Measurements from ENCODE around the gene BIRC6. TPM values are rescaled to one million over a fixed set of nuclear protein-coding genes. Genes with fewer than 3 reads are reported as not detected.

Gene BIRC6
- total and polyA plus RNA-seq, 8 donors, result 71.6 to 94.6 (median 80.9) TPM

- H3K9me3 ChIP-seq, result no peaks in the 10 kb centered on the region
- intact Hi-C loops (cut with DNase I), result no loop called here
- H3K4me3 ChIP-seq, result no peak overlapping the region
- no peak overlapping the region for H3K27ac ChIP-seq
- DNase-seq (no peak), ATAC-seq (no peak)
- peaks cover 0 to 71% of the 10 kb centered on the region in 2 donors for H3K36me3 ChIP-seq
- H3K4me1 ChIP-seq, result no peaks in the 10 kb centered on the region
- TF ChIP-seq, protein P1, sequence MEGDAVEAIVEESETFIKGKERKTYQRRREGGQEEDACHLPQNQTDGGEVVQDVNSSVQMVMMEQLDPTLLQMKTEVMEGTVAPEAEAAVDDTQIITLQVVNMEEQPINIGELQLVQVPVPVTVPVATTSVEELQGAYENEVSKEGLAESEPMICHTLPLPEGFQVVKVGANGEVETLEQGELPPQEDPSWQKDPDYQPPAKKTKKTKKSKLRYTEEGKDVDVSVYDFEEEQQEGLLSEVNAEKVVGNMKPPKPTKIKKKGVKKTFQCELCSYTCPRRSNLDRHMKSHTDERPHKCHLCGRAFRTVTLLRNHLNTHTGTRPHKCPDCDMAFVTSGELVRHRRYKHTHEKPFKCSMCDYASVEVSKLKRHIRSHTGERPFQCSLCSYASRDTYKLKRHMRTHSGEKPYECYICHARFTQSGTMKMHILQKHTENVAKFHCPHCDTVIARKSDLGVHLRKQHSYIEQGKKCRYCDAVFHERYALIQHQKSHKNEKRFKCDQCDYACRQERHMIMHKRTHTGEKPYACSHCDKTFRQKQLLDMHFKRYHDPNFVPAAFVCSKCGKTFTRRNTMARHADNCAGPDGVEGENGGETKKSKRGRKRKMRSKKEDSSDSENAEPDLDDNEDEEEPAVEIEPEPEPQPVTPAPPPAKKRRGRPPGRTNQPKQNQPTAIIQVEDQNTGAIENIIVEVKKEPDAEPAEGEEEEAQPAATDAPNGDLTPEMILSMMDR (IDR thresholded peaks at IDR 0.05), result no peak
- no peaks in the 10 kb centered on the region for H3K27me3 ChIP-seq
These were observed 141.5 kb downstream of the BIRC6 start for GRCh38 chr2:32498306-32498705.

DNA sequence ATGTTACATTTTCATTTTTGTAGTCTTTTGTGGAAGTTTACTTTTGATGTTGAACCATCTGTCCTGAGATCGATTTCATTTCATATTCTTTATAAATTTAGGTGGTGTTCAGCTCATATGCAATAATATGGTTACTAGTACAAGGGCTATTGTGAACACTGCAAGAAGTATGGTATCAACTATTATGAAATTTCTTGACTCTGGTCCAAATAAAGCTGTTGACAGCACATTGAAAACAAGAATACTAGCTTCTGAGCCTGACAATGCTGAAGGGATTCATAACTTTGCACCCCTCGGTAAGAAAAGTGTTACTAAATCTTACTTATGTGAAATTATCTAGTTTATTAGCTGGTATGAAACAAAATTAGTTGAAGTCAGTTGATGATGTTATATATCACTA, 146.1 kb downstream of the BIRC6 start:
- no peaks in the 10 kb centered on the region for H3K27me3 ChIP-seq
- H3K27ac ChIP-seq, result no peak overlapping the region
- intact Hi-C loops (cut with DNase I), result no loop called here
- H3K4me3 ChIP-seq, result no peak overlapping the region
- no peaks in the 10 kb centered on the region for H3K9me3 ChIP-seq
- DNase-seq (no peak), ATAC-seq (no peak)
- TF ChIP-seq, protein P1 (IDR thresholded peaks at IDR 0.05), result no peak
- peaks cover 0 to 79% of the 10 kb centered on the region in 2 donors for H3K36me3 ChIP-seq
- H3K4me1 ChIP-seq, result no peaks in the 10 kb centered on the region

DNA sequence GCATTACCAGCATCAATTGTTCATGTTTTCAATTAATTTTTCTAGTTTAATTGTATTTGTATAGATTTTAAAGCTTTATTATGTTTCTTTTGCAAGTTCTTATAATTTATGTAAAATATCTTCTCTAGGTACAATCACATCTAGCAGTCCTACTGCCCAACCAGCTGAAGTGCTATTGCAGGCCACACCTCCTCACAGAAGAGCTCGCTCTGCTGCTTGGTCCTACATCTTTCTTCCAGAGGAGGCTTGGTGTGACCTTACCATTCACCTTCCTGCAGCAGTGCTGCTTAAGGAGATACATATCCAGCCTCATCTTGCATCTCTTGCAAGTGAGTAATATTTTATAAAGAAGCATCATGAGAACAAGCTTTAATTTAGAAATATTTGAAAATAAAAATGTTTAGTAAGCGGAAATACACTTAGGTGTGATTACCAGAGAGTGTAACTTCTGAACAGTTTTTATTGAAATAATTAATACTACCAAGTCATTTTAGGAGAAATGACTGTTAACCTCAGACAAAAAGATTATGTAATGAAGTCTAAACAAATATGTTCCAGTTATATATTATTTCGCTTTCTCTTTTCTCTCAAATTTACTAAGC, 148.2 kb downstream of the BIRC6 start:
- Histone ChIP-seq H3K27me3 (no peaks in the 10 kb centered on the region), H3K4me3 (no peak overlapping the region), H3K4me1 (no peaks in the 10 kb centered on the region), H3K9me3 (no peaks in the 10 kb centered on the region), H3K36me3 (peaks cover 0 to 86% of the 10 kb centered on the region in 2 donors), H3K27ac (no peak overlapping the region)
- TF ChIP-seq, protein P1 (IDR thresholded peaks at IDR 0.05), result no peak
- DNase-seq (no peak), ATAC-seq (no peak)
- intact Hi-C loops (cut with DNase I), result no loop called here

DNA sequence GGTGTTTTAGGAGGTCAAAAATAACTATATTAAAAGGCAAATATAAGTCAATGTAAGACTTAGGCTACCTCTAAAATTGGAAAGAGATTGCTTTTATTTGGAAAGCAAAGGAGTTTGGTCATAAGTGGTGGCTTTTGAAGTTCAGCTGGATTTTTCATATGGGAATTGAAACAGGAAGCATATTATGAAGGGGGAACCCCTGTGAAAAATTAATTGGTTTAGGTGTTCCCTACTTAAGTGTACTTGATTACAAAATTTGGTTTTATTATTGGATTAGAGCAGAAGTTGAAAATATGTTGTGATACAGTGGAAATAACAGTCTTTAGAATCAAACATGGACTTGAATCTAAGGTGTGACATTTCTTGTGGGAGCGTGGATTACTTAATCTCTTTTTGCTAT, 149.6 kb downstream of the BIRC6 start:
- ATAC-seq (no peak), DNase-seq (no peak)
- Histone ChIP-seq H3K27ac (no peak overlapping the region), H3K27me3 (no peaks in the 10 kb centered on the region), H3K4me3 (no peak overlapping the region), H3K9me3 (no peaks in the 10 kb centered on the region), H3K36me3 (peaks cover 0 to 85% of the 10 kb centered on the region in 2 donors), H3K4me1 (no peaks in the 10 kb centered on the region)
- TF ChIP-seq, protein P1 (IDR thresholded peaks at IDR 0.05), result no peak
- intact Hi-C loops (cut with DNase I), result no loop called here

- DNase-seq, result no peak
- intact Hi-C loops (cut with DNase I), result no loop called here
- Histone ChIP-seq H3K27ac (no peak overlapping the region), H3K9me3 (no peaks in the 10 kb centered on the region), H3K36me3 (peaks cover 0 to 85% of the 10 kb centered on the region in 2 donors), H3K27me3 (no peaks in the 10 kb centered on the region), H3K4me1 (no peaks in the 10 kb centered on the region), H3K4me3 (no peak overlapping the region)
- TF ChIP-seq, protein P1 (IDR thresholded peaks at IDR 0.05), result no peak
- ATAC-seq, result no peak
These were observed 158.1 kb downstream of the BIRC6 start for GRCh38 chr2:32514946-32515345.
